HepG2 (cell line): Measurements from ENCODE around the gene COQ6. TPM values are rescaled to one million over a fixed set of nuclear protein-coding genes. Genes with fewer than 3 reads are reported as not detected.

Experiments used
- ATAC-seq: fragments of 200-7000 bp; cut with Tn5 transposase; 3 replicates; pipeline ENCODE4 v1.9.1; 2020; ENCODE audit warnings: mild to moderate bottlenecking, moderate library complexity
- BruUV-seq: library from RNA; stranded (reverse); fragments of 400-500 nt; replicated peaks from 2 replicates; lab custom pipeline; 2021; lab: Mats Ljungman, UMichigan
- CTCF ChIA-PET: fragments of 300-600 bp; formaldehyde crosslinking; extraction: SDS; loops from one replicate; lab custom pipeline; 2021; ENCODE audit warnings: low total read pairs, inconsistent platforms, low intra/inter-chr PET ratio; lab: Yijun Ruan, JAX
- POLR2A ChIA-PET: fragments of 350-600 bp; sonication (Branson Sonifier 250); formaldehyde crosslinking; loops from one replicate; lab custom pipeline; 2020; ENCODE audit warnings: antibody characterized with exemption, inconsistent platforms; lab: Yijun Ruan, JAX
- DNase-seq: peaks from one replicate; pipeline ENCODE4 v3.0.0-alpha.2; 2015; ENCODE audit warnings: low spot score
- FAIRE-seq: peaks from 3 replicates; lab custom pipeline; 2011; peaks lifted over from hg19 to GRCh38; lab: Jason Lieb, UNC
- H2AFZ ChIP-seq: one replicate; pipeline ENCODE4 v1.6.1; 2011; ENCODE audit warnings: low read length, inconsistent platforms
- H3K27ac ChIP-seq: fragments of 300-600 bp; 3 replicates; pipeline ENCODE4 v1.8.0; 2011; ENCODE audit warnings: mixed run types, mild to moderate bottlenecking, mixed read lengths, low read length, inconsistent platforms; ENCODE audit not compliant: insufficient read depth; ENCODE audit errors: extremely low read length
- H3K27me3 ChIP-seq, 2 experiments: fragments of 200-600 bp in 1 of 2; 2 replicates in 1 of 2; 3 replicates in 1 of 2; pipeline versions ENCODE4 v1.6.0 to v1.8.0; 2011; ENCODE audit warnings: low read length in 2 of 2, mild to moderate bottlenecking in 2 of 2, moderate library complexity in 2 of 2, inconsistent platforms in 1 of 2; ENCODE audit not compliant: insufficient read depth in 2 of 2, control insufficient read depth in 1 of 2
- H3K36me3 ChIP-seq, 2 experiments: fragments of 200-600 bp in 1 of 2; replicated peaks in 1 of 2; 2 replicates in 1 of 2; 3 replicates in 1 of 2; pipeline versions ENCODE4 v1.5.1 to v1.8.0; 2011; ENCODE audit warnings: low read length in 2 of 2, inconsistent platforms in 1 of 2; ENCODE audit not compliant: insufficient read depth in 2 of 2, control insufficient read depth in 1 of 2
- H3K4me1 ChIP-seq: 2 replicates; pipeline ENCODE4 v1.5.1; 2012; ENCODE audit warnings: low read length, inconsistent platforms; ENCODE audit not compliant: insufficient read depth
- H3K4me2 ChIP-seq: 2 replicates; pipeline ENCODE4 v1.6.0; 2011; ENCODE audit warnings: low read depth, low read length, inconsistent platforms
- H3K4me3 ChIP-seq, 3 experiments: fragments of 200-600 bp in 1 of 3; sonication (generic), shearing (Covaris generic) in 1 of 3; replicated peaks in 1 of 3; 2 replicates each; pipeline ENCODE4 v1.5.1; 2011 to 2016; ENCODE audit warnings: low read length in 3 of 3, inconsistent platforms in 2 of 3, low read depth in 2 of 3, mild to moderate bottlenecking in 2 of 3, control low read depth in 1 of 3, mixed read lengths in 1 of 3; ENCODE audit not compliant: insufficient read depth in 1 of 3
- H3K79me2 ChIP-seq: one replicate; pipeline ENCODE4 v1.6.1; 2011; ENCODE audit warnings: low read length, inconsistent platforms; ENCODE audit not compliant: insufficient read depth
- H3K9ac ChIP-seq: 2 replicates; pipeline ENCODE4 v1.6.0; 2011; ENCODE audit warnings: mild to moderate bottlenecking, low read depth, low read length, inconsistent platforms; ENCODE audit not compliant: insufficient read depth
- H3K9me3 ChIP-seq: 2 replicates; pipeline ENCODE4 v1.5.1; 2012; ENCODE audit warnings: mild to moderate bottlenecking, low read length
- H4K20me1 ChIP-seq: 2 replicates; pipeline ENCODE4 v1.6.0; 2011; ENCODE audit warnings: inconsistent platforms, mild to moderate bottlenecking, low read length, moderate library complexity; ENCODE audit not compliant: insufficient read depth
- ARID2 ChIP-seq: sonication (generic); formaldehyde crosslinking; IDR thresholded peaks from 2 replicates; pipeline ENCODE4 v1.8.1; 2022; ENCODE audit warnings: mild to moderate bottlenecking, missing genetic modification reagents, borderline replicate concordance
- CREB3 ChIP-seq: sonication (generic); formaldehyde crosslinking; IDR thresholded peaks from 2 replicates; pipeline ENCODE4 v1.5.0; 2020; ENCODE audit warnings: missing genetic modification reagents
- PCBP1 ChIP-seq: fragments of 200-400 bp; formaldehyde crosslinking; IDR thresholded peaks from 2 replicates; pipeline ENCODE4 v1.6.1; 2017; ENCODE audit warnings: mild to moderate bottlenecking, low read depth, low read length, borderline replicate concordance
- SOX13 ChIP-seq, 3 experiments: fragments of 450-650 bp in 1 of 3; sonication (generic) in 1 of 3; formaldehyde crosslinking in 1 of 3; IDR thresholded peaks in 2 of 3; conservative IDR thresholded peaks in 1 of 3; 2 replicates each; pipeline versions ENCODE4 v1.5.0 to v1.6.1; 2016 to 2020; ENCODE audit warnings: antibody characterized with exemption in 1 of 3, mild to moderate bottlenecking in 1 of 3, missing compliant biosample characterization in 1 of 3, missing genetic modification reagents in 1 of 3, moderate library complexity in 1 of 3
- SRY ChIP-seq: sonication (generic); formaldehyde crosslinking; IDR thresholded peaks from 2 replicates; pipeline ENCODE4 v1.8.0; 2022; ENCODE audit warnings: mild to moderate bottlenecking, missing genetic modification reagents
- ZBTB33 ChIP-seq: sonication (generic); formaldehyde crosslinking; IDR thresholded peaks from 2 replicates; pipeline ENCODE4 v1.4.0; 2020; ENCODE audit warnings: missing genetic modification reagents
- ZNF205 ChIP-seq: IDR thresholded peaks from 2 replicates; pipeline ENCODE4 v1.6.1; 2018; ENCODE audit warnings: missing biosample characterization, missing genetic modification reagents
- ZNF605 ChIP-seq: sonication (generic); formaldehyde crosslinking; IDR thresholded peaks from 2 replicates; pipeline ENCODE4 v1.8.0; 2022; ENCODE audit warnings: mild to moderate bottlenecking, missing genetic modification reagents
- WGBS: methylation state at CpG from one replicate; pipeline ENCODE4 v1.1.6; 2017; ENCODE audit warnings: low lambda C conversion rate; 5-methylcytosine and 5-hydroxymethylcytosine counted together
- in situ Hi-C: cut with HindIII; loops from 2 replicates; pipeline ENCODE4 v1.10.0; 2017; ENCODE audit warnings: low pct_unique_long_range_greater_than_20kb; ENCODE audit not compliant: extremely low pct_ligation_motif_present
- intact Hi-C: fragments of 100-400 bp; cut with micrococcal nuclease; formaldehyde crosslinking; loops from one replicate; pipeline ENCODE4 v1.10.0; 2022; ENCODE audit not compliant: unreplicated experiment
- polyA plus RNA-seq, 8 experiments: library from polyadenylated mRNA; depleted of rRNA in 3 of 8; stranded (reverse) in 7 of 8; unstranded in 1 of 8; fragments of >200 nt; fragmentation: Illumina TruSeq in 4 of 8; extraction: Trizol in 4 of 8; gene quantifications; 2 replicates each; pipeline versions ENCODE4 v1.2.1 to v1.2.3, GENCODE V29; 2011 to 2016; ENCODE audit warnings: low read depth in 4 of 8, missing spikeins in 1 of 8, mixed read lengths in 1 of 8; ENCODE audit not compliant: insufficient read depth in 1 of 8
- total RNA-seq, 5 experiments: library from RNA; depleted of rRNA; stranded (reverse); fragments of >200 nt; fragmentation: Illumina TruSeq; extraction: Trizol; gene quantifications; 2 replicates each; pipeline ENCODE4 v1.2.3, GENCODE V29; 2016; ENCODE audit warnings: low read depth in 1 of 5
- TF ChIP-seq, protein P1 (sequence below): sonication (generic); formaldehyde crosslinking; IDR thresholded peaks from 2 replicates; pipeline ENCODE4 v1.4.0; 2020; ENCODE audit warnings: missing genetic modification reagents, mild to moderate bottlenecking, borderline replicate concordance
- TF ChIP-seq, protein P2 (sequence below): sonication (generic); formaldehyde crosslinking; IDR thresholded peaks from 2 replicates; pipeline ENCODE4 v1.5.1; 2020; ENCODE audit warnings: mild to moderate bottlenecking, missing genetic modification reagents, borderline replicate concordance

The COQ6 gene
- total and polyA plus RNA-seq, 2 of the 13 experiments (the other 11 are each of a cell fraction or from before 2014, with no cell fraction given), result 18.9 to 34.7 TPM

DNA sequence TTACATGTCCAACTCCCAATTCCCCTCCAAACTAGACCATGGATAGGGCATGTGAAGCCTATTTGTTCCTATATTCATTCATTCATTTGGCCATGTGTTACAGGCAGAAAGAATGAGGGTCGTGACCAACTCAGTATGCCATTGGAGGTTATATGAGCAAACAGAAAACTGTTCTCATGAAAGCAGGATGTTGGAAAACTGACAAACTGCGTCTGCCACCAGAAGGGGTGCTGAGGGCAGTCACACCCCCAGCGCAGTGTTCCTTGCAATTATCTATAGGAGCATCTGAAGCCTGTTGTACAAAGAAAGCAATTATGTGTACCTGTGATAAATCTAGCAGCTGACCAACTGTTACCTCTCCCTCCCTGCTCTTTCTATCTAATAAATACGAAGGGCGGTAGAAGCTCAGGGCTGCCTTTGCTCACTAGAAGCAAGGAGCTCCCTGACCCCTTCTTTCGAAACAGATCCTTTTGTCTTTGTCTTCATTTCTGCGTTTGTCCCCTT is 47.9 kb downstream of the COQ6 start:
- Histone ChIP-seq H4K20me1 (no peaks in the 10 kb centered on the region), H3K9ac (peak overlapping the region; percentile 65), H3K79me2 (peaks cover 2% of the 10 kb centered on the region), H3K4me1 (peaks cover 80% of the 10 kb centered on the region), H3K27me3 (no peaks in the 10 kb centered on the region), H3K36me3 (peaks cover 2 to 5% of the 10 kb centered on the region in 2 experiments; a peak in 2 of 5 replicates), H3K9me3 (no peaks in the 10 kb centered on the region), H3K4me2 (peak overlapping the region; percentile 82), H3K27ac (peak overlapping the region; percentile 95), H3K4me3 (peak overlapping the region; percentile 23 to 53 (median 30)), H2AFZ (no peak overlapping the region)
- WGBS, result 2% methylated on average over 7 of the region's 7 CpGs
- intact Hi-C loops (loop anchor here (1.0 to 5.0 kb wide), 3 partner anchors 20 to 47 kb away; partner anchors contain the start of genes COQ6 and FAM161B), in situ Hi-C loops (no loop called here)
- POLR2A ChIA-PET, result interaction anchor here (0.7 to 5.4 kb wide), 13 partner anchors 9 to 238 kb away, joined by 3 to 70 read pairs (median 9); partner anchors contain the start of genes ALDH6A1, BBOF1, COQ6 and ENTPD5
- DNase-seq, result peak; percentile 37
- CTCF ChIA-PET, result no interaction called here
- FAIRE-seq, result no peak
- ATAC-seq, result no peak; the same call in 1 of the 3 replicates
- no TSS peak for BruUV-seq
- TF ChIP-seq SOX13 (IDR thresholded peaks at IDR 0.05) (no peak), SOX13 (CRISPR knock-in tag; conservative IDR thresholded peaks at IDR 0.05 in 1 of 2, IDR thresholded peaks at IDR 0.05 in 1 of 2) (0 out of 4 replicates have a peak, but pooled peaks of 1 of the 2 experiments have one; percentile 7), ZNF205 (CRISPR knock-in tag) (no peak), CREB3 (CRISPR knock-in tag) (no peak), ZBTB33 (0 out of 2 replicates have a peak, but pooled peaks have one; percentile 45), ARID2 (CRISPR knock-in tag) (0 out of 2 replicates have a peak, but pooled peaks have one; percentile 30), SRY (no peak), ZNF605 (CRISPR knock-in tag) (no peak), PCBP1 (no peak)
- TF ChIP-seq, protein P1, sequence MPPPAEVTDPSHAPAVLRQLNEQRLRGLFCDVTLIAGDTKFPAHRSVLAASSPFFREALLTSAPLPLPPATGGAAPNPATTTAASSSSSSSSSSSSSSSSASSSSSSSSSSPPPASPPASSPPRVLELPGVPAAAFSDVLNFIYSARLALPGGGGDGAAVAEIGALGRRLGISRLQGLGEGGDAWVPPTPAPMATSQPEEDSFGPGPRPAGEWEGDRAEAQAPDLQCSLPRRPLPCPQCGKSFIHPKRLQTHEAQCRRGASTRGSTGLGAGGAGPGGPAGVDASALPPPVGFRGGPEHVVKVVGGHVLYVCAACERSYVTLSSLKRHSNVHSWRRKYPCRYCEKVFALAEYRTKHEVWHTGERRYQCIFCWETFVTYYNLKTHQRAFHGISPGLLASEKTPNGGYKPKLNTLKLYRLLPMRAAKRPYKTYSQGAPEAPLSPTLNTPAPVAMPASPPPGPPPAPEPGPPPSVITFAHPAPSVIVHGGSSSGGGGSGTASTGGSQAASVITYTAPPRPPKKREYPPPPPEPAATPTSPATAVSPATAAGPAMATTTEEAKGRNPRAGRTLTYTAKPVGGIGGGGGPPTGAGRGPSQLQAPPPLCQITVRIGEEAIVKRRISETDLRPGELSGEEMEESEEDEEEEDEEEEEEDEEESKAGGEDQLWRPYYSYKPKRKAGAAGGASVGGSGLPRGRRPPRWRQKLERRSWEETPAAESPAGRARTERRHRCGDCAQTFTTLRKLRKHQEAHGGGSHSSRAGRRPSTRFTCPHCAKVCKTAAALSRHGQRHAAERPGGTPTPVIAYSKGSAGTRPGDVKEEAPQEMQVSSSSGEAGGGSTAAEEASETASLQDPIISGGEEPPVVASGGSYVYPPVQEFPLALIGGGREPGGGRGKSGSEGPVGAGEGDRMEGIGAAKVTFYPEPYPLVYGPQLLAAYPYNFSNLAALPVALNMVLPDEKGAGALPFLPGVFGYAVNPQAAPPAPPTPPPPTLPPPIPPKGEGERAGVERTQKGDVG, result no peak
- TF ChIP-seq, protein P2, sequence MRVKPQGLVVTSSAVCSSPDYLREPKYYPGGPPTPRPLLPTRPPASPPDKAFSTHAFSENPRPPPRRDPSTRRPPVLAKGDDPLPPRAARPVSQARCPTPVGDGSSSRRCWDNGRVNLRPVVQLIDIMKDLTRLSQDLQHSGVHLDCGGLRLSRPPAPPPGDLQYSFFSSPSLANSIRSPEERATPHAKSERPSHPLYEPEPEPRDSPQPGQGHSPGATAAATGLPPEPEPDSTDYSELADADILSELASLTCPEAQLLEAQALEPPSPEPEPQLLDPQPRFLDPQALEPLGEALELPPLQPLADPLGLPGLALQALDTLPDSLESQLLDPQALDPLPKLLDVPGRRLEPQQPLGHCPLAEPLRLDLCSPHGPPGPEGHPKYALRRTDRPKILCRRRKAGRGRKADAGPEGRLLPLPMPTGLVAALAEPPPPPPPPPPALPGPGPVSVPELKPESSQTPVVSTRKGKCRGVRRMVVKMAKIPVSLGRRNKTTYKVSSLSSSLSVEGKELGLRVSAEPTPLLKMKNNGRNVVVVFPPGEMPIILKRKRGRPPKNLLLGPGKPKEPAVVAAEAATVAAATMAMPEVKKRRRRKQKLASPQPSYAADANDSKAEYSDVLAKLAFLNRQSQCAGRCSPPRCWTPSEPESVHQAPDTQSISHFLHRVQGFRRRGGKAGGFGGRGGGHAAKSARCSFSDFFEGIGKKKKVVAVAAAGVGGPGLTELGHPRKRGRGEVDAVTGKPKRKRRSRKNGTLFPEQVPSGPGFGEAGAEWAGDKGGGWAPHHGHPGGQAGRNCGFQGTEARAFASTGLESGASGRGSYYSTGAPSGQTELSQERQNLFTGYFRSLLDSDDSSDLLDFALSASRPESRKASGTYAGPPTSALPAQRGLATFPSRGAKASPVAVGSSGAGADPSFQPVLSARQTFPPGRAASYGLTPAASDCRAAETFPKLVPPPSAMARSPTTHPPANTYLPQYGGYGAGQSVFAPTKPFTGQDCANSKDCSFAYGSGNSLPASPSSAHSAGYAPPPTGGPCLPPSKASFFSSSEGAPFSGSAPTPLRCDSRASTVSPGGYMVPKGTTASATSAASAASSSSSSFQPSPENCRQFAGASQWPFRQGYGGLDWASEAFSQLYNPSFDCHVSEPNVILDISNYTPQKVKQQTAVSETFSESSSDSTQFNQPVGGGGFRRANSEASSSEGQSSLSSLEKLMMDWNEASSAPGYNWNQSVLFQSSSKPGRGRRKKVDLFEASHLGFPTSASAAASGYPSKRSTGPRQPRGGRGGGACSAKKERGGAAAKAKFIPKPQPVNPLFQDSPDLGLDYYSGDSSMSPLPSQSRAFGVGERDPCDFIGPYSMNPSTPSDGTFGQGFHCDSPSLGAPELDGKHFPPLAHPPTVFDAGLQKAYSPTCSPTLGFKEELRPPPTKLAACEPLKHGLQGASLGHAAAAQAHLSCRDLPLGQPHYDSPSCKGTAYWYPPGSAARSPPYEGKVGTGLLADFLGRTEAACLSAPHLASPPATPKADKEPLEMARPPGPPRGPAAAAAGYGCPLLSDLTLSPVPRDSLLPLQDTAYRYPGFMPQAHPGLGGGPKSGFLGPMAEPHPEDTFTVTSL (CRISPR knock-in tag), result 0 out of 2 replicates have a peak, but pooled peaks have one; percentile 10
